GM21423 (cell line): ENCODE data around the gene PSMD14.

Experiments used
- ATAC-seq: cut with Tn5 transposase; IDR thresholded peaks from one replicate; pipeline ENCODE4 v1.9.1; 2021; ENCODE audit warnings: mild to moderate bottlenecking, moderate library complexity; ENCODE audit not compliant: unreplicated experiment

Gene PSMD14

GRCh38 chr2:161381546-161381945, 73.3 kb downstream of the PSMD14 start:
- ATAC-seq, result no peak

DNA sequence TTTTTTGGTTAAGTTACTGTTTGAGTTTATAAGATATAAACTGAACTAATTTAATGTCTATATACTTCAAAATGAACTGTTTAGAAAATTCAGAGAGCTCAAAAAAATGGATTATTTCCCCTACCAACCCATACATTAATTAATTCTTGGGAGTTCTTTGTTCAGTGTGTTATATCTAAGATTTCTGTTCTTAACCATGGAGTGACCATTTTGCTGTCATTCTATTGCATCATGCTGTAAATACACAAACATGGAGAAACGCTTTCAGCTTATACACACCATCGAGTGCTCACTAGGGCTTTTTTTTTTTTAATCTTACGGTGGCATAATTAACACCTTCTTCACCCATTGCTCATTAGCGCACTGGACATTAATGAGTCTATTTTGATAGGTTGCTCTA, 74.5 kb downstream of the PSMD14 start:
- ATAC-seq, result no peak

GRCh38 chr2:161384864-161385263, 76.6 kb downstream of the PSMD14 start:
- peak; percentile 79 for ATAC-seq

GRCh38 chr2:161386228-161386824, 78.1 kb downstream of the PSMD14 start:
- peak; percentile 75 for ATAC-seq

- peak; percentile 25 for ATAC-seq
Observed at GRCh38 chr2:161388146-161388779, 80.0 kb downstream of the PSMD14 start.

GRCh38 chr2:161391737-161392506, 83.7 kb downstream of the PSMD14 start:
- no peak for ATAC-seq

DNA sequence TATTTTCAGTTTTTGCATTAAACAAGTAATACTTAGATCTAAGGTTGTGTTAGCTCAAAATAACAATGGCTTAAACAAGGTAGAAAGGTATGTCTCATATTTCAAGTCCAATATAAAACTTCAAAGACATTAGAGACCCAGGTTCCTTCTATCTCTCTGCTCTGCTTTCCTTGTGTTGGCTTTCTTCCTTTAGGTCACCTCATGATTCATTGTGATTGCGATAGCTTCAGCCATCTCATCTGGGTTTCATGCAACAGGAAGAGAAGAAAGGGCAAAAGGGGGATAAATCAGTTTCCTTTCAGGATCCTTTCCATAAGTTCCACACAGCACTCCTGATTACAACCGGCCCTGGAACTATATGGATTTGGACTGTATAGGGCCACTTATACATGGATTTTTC, 91.9 kb downstream of the PSMD14 start:
- no peak for ATAC-seq

- ATAC-seq, result no peak
Observed at GRCh38 chr2:161402297-161402696, 94.1 kb downstream of the PSMD14 start.

GRCh38 chr2:161406316-161406715, 98.1 kb downstream of the PSMD14 start:
- no peak for ATAC-seq

DNA sequence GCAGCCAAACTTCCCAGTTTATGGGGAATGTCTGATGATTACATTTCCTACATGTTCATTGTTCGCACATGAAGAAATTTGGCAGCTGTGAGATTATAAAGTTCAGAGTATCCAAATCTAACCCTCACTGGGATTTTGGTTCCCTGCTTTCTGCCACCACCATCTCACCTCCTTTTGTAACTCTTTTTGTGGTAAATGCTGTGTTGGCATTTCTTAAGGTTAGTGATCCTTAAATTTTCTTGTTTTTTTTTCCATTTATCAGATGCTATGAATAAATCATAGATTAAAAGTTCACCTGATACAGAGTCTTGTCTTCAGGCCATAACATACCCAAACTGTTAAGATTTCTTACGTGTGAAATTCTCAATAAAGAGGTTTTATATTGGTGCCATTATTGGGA, 99.4 kb downstream of the PSMD14 start:
- ATAC-seq, result no peak

GRCh38 chr2:161409308-161409907, 101.2 kb downstream of the PSMD14 start:
- no peak for ATAC-seq

- no peak for ATAC-seq
Observed at GRCh38 chr2:161412346-161412745, 104.1 kb downstream of the PSMD14 start.

DNA sequence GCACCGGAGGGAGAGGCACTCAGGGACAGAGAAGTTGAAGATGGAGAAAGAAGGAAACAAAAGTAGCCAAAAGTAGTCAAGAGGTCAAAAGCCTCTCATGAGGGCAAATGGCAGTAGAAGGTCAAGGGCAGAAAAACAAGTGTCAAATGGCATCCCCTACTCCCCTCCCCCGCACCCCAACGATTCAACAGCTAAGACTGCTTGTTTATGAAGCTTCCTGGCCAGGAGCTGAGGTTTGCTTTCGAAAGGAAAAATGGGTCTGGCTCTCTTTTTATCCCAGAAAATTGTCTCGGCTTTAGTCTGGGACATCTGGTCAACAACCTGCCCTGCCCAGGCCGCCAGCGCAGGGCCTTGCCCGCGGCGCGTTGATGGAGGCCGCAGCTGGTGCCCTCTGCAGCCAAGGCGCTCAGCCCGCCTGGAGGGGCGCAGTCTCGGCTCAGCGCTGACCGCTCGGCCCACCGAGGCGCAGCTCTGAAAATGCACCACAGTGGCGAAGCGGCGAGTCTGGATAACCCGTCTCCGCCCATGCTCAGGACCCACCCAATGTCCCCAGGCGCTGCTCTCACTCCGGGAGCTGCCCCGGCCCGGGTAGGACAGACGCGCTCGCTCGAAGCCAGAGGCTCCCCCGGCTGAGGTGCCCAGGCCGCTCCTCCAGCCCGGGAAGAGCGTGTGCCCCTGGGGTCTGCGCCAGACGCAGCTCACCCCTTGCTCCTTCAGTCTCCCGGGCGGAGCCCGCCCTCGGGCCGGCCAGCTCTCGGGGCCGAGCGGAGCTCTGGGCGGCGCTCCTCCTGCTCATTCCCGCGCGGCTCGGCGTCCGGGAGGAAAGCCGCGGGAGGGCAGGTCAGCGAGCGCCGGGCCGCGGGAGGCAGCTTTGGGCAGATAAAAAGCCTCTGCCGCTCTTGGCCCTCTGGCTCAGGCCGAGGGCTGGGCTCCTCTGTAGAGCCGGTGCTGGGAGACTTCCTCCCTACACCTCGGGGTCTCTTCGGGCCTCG, 106.1 kb downstream of the PSMD14 start:
- ATAC-seq, result peak; percentile 38

GRCh38 chr2:161415034-161415986, 107.1 kb downstream of the PSMD14 start:
- peak; percentile 27 for ATAC-seq

GRCh38 chr2:161415987-161416707, 107.9 kb downstream of the PSMD14 start, which contains the start of gene TBR1:
Gene TBR1, plus strand, starts transcription at chr2:161416297. Its CDS starts 114 bp downstream, at chr2:161416411.
- no peak for ATAC-seq

DNA sequence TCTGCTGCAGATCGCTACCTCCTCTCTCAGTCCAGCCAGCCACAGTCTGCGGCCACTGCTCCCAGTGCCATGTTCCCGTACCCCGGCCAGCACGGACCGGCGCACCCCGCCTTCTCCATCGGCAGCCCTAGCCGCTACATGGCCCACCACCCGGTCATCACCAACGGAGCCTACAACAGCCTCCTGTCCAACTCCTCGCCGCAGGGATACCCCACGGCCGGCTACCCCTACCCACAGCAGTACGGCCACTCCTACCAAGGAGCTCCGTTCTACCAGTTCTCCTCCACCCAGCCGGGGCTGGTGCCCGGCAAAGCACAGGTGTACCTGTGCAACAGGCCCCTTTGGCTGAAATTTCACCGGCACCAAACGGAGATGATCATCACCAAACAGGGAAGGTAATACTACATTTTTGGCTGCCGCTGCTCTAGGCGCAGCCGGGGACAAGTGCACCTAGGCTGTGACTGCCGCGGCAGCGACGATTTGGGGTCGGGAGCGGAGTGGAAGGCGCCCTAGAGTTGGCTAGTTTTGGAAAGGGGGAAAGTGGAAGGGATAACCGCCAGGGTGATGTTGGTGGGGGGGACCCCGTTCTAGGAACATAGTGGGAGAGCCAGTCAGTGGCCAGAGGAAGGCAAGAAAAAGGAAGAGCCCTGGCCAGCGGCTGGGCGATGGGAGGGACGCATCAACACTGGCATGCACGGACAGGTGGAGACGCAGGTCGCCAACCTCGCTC, 108.6 kb downstream of the PSMD14 start:
- no peak for ATAC-seq

- no peak for ATAC-seq
Observed at GRCh38 chr2:161417438-161418274, 109.4 kb downstream of the PSMD14 start.
